IgD-negative memory B cell (primary cell): ENCODE data around the gene IL33. TPM values are rescaled to one million over a fixed set of nuclear protein-coding genes. Genes with fewer than 3 reads are reported as not detected.

ENCODE experiments used
- H3K27ac Mint-ChIP-seq, 3 donors: one replicate each; pipeline ENCODE4 v1.8.0; 2020 to 2022; ENCODE audit warnings: mild to moderate bottlenecking in 3 of 3, mixed read lengths in 3 of 3, moderate library complexity in 1 of 3
- H3K27me3 Mint-ChIP-seq: one replicate; pipeline ENCODE4 v1.8.0; 2021; ENCODE audit warnings: mixed read lengths
- H3K36me3 Mint-ChIP-seq: one replicate; pipeline ENCODE4 v1.8.0; 2020; ENCODE audit warnings: mild to moderate bottlenecking, mixed read lengths
- H3K4me1 Mint-ChIP-seq, 3 donors: one replicate each; pipeline ENCODE4 v1.8.0; 2020 to 2022; ENCODE audit warnings: mixed read lengths in 3 of 3, mild to moderate bottlenecking in 1 of 3
- H3K4me3 Mint-ChIP-seq, 4 donors: one replicate each; pipeline ENCODE4 v1.8.0; 2020 to 2022; ENCODE audit warnings: mild to moderate bottlenecking in 4 of 4, mixed read lengths in 4 of 4, moderate library complexity in 3 of 4
- H3K9me3 Mint-ChIP-seq, 3 donors: one replicate each; pipeline ENCODE4 v1.8.0; 2020 to 2021; ENCODE audit warnings: mixed read lengths in 3 of 3, mild to moderate bottlenecking in 1 of 3
- polyA plus RNA-seq: library from polyadenylated mRNA; unstranded; fragments of 300-500 nt; fragmentation: Illumina TruSeq; gene quantifications from one replicate; pipeline ENCODE4 v1.2.3, GENCODE V29; 2021

IL33 gene
- polyA plus RNA-seq, 1 donor from 2014 or later, result not detected

DNA sequence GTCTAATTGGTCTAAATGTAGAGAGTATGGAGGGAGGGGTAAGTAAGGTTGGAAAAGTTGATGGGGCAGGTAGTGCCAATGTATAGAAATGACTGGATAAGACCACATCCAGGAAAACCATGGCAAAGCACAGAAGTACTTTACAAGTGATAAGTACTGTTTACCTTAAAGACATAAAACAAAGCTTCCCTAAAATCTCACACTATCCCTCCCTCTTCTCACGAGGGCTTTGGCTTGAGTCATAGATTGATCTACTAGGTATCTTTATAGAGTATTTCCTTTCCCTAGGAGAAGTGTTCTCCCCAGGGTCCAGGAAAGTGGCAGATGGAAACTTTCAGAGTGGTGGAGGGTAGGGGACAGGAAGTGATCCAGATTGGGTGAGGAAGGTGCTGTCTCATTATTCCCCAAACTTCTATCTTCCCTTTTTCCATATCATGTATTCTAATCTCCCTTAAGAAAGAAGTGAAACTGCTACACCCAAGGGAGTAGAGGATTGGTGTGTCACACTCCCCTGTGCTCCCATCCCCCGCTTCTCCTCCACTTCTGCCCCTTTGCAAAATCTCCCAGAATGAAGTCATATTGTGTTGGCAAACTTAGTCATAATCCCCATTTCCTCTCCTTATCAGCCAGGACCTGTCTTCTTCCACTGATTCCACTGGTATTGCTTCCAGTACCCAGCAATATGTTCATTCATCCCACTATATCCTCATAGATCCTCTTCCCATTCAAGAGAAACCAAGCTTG, 14.6 kb downstream of the IL33 start:
- peaks cover 0 to 2% (median 0%) of the 10 kb centered on the region in 3 donors for H3K9me3 Mint-ChIP-seq
- peaks cover 3% of the 10 kb centered on the region for H3K27me3 Mint-ChIP-seq
- H3K4me3 Mint-ChIP-seq, result no peak overlapping the region
- H3K36me3 Mint-ChIP-seq, result no peaks in the 10 kb centered on the region
- H3K4me1 Mint-ChIP-seq, result no peaks in the 10 kb centered on the region
- no peak overlapping the region for H3K27ac Mint-ChIP-seq

DNA sequence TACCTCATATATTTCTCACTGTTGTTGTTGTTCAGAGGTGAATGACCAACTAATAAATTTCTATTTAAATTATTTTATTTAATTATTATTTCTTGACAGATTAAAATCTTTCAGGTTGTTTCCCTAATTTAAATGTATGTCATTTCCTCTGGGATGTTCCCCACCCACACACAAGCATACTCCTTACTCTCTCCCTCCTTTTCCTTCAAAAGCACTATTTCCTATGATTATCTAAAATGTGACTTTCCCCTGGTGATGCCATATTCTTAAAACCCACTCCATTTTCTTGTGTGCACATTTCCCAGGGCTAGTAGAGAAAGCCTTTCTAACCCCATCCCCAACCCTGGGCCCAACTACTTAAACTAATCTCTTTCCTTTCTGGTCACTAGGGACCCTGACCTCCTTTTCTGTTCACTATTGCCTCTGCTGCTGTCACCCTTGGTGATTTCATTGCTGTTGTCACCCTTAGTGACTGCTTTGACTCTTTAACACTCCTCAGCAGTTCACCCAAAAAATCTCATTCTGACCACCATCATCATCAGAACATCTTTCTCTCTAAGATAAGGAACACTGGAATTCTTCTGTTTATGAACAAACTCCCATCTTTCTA, 16.8 kb downstream of the IL33 start:
- Mint-ChIP-seq H3K27me3 (peaks cover 2% of the 10 kb centered on the region), H3K36me3 (no peaks in the 10 kb centered on the region), H3K9me3 (no peaks in the 10 kb centered on the region), H3K4me1 (no peaks in the 10 kb centered on the region), H3K4me3 (no peak overlapping the region), H3K27ac (no peak overlapping the region)

GRCh38 chr9:6234014-6234413, 18.4 kb downstream of the IL33 start:
- Mint-ChIP-seq H3K36me3 (no peaks in the 10 kb centered on the region), H3K27me3 (peaks cover 2% of the 10 kb centered on the region), H3K4me3 (no peak overlapping the region), H3K9me3 (peaks cover 0 to under 1% (median 0%) of the 10 kb centered on the region in 3 donors), H3K27ac (no peak overlapping the region), H3K4me1 (no peaks in the 10 kb centered on the region)

DNA sequence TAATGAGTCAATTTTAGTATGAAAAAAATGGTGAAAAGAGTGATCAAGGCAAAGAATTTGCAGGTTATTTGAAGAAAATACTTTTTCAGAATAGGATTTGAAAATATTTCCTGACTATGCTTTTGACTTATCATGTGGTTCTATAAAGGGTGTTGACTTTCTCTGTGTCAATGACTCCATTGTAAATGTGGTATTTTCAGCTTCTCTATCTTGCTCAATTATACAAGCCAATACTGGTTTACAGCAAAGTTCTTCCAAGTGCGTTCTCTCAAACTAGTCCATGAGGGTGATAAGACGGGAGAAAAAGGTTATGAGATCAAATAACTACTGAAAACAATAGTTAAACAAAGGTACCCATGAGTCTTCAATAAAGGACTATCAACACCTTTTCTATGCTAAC, 21.7 kb downstream of the IL33 start:
- Mint-ChIP-seq H3K4me1 (no peaks in the 10 kb centered on the region), H3K36me3 (no peaks in the 10 kb centered on the region), H3K9me3 (peaks cover 0 to 8% (median 4%) of the 10 kb centered on the region in 3 donors)

GRCh38 chr9:6239048-6239461, 23.4 kb downstream of the IL33 start:
- H3K27me3 Mint-ChIP-seq, result peaks cover 6% of the 10 kb centered on the region
- no peak overlapping the region for H3K27ac Mint-ChIP-seq
- no peaks in the 10 kb centered on the region for H3K36me3 Mint-ChIP-seq
- H3K4me1 Mint-ChIP-seq, result no peaks in the 10 kb centered on the region
- H3K9me3 Mint-ChIP-seq, result peaks cover 2 to 8% (median 4%) of the 10 kb centered on the region in 3 donors
- no peak overlapping the region for H3K4me3 Mint-ChIP-seq

More for the DNA sequence above, 21.7 kb downstream of the IL33 start:
- Mint-ChIP-seq H3K27me3 (peaks cover 6% of the 10 kb centered on the region), H3K4me3 (no peak overlapping the region), H3K27ac (no peak overlapping the region)

- no peak overlapping the region for H3K4me3 Mint-ChIP-seq
- H3K27me3 Mint-ChIP-seq, result peaks cover 6% of the 10 kb centered on the region
- no peaks in the 10 kb centered on the region for H3K4me1 Mint-ChIP-seq
- peaks cover 2 to 8% (median 4%) of the 10 kb centered on the region in 3 donors for H3K9me3 Mint-ChIP-seq
- no peaks in the 10 kb centered on the region for H3K36me3 Mint-ChIP-seq
- H3K27ac Mint-ChIP-seq, result no peak overlapping the region
These were observed 24.1 kb downstream of the IL33 start for GRCh38 chr9:6239694-6240093.

GRCh38 chr9:6243746-6244145, 28.1 kb downstream of the IL33 start:
- peaks cover 2 to 8% (median 4%) of the 10 kb centered on the region in 3 donors for H3K9me3 Mint-ChIP-seq
- H3K27me3 Mint-ChIP-seq, result peaks cover 9% of the 10 kb centered on the region
- H3K4me3 Mint-ChIP-seq, result no peak overlapping the region
- no peaks in the 10 kb centered on the region for H3K36me3 Mint-ChIP-seq
- no peak overlapping the region for H3K27ac Mint-ChIP-seq
- no peaks in the 10 kb centered on the region for H3K4me1 Mint-ChIP-seq

GRCh38 chr9:6247266-6247665, 31.7 kb downstream of the IL33 start:
- no peak overlapping the region for H3K27ac Mint-ChIP-seq
- H3K4me3 Mint-ChIP-seq, result no peak overlapping the region
- H3K4me1 Mint-ChIP-seq, result no peaks in the 10 kb centered on the region
- peaks cover 0 to 2% (median 0%) of the 10 kb centered on the region in 3 donors for H3K9me3 Mint-ChIP-seq
- H3K36me3 Mint-ChIP-seq, result no peaks in the 10 kb centered on the region
- H3K27me3 Mint-ChIP-seq, result peaks cover 5% of the 10 kb centered on the region

GRCh38 chr9:6268826-6269397, 53.3 kb downstream of the IL33 start:
- Mint-ChIP-seq H3K36me3 (no peaks in the 10 kb centered on the region), H3K27me3 (peaks cover 17% of the 10 kb centered on the region), H3K4me3 (no peak overlapping the region), H3K4me1 (no peaks in the 10 kb centered on the region), H3K27ac (no peak overlapping the region), H3K9me3 (peaks cover 5 to 9% (median 6%) of the 10 kb centered on the region in 3 donors)

DNA sequence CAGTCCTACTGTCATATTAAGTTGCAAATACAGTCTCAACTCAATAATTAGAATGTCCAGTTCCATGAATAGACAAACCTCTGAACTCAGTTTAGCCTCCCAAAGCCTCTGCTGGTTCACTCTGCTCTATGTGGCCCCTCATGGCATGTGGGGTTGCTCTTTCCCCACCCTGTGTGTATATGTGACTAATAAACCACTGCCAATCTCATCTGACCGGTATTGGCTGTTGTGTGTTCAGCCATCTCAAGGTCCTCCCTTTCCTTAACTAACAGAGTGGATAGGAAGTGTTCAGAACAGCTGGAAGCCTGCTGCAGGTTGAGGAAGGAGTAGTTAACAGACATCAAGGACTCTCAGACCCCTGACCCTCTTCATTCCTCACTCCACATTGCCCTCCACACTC, 55.3 kb downstream of the IL33 start:
- H3K9me3 Mint-ChIP-seq, result peaks cover 0 to 2% (median 0%) of the 10 kb centered on the region in 3 donors
- H3K27me3 Mint-ChIP-seq, result peaks cover 16% of the 10 kb centered on the region
- no peak overlapping the region for H3K4me3 Mint-ChIP-seq
- H3K4me1 Mint-ChIP-seq, result no peaks in the 10 kb centered on the region
- H3K36me3 Mint-ChIP-seq, result no peaks in the 10 kb centered on the region
- no peak overlapping the region for H3K27ac Mint-ChIP-seq

DNA sequence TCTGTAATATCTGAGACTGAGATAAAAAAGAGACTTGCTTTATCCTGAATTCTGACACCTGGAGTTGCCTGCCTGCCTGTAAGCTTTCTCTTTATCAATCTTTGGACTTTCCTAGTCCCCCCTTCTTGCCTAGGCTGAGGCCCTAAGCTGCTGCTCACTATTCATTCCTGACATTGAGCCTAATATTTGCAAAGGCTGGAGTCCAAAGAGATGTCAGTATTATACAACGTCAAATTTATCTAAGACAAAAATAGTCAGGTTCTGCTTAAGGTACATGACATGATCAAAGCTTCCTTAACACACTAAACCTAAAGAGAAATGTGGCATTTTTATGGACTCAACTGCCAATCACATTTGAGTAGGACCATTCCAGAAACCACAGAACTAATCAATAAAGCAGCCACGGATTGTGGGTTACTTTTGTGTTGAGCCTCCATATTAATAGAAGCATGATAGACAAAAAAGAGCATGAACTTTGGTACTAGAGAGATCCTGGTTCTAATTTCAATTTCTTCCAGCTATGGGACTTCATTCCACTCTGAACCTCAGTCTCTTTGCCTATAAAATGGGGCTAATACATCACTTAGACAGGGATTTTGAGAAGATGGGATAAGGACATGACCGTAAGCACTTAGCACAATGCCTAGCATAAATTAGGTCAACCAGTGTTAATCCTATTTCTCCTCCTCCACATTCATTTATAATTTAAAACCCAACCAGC, 56.1 kb downstream of the IL33 start:
- Mint-ChIP-seq H3K27ac (no peak overlapping the region), H3K36me3 (no peaks in the 10 kb centered on the region), H3K4me1 (no peaks in the 10 kb centered on the region), H3K4me3 (no peak overlapping the region), H3K27me3 (peaks cover 13% of the 10 kb centered on the region), H3K9me3 (no peaks in the 10 kb centered on the region)

- H3K27ac Mint-ChIP-seq, result no peak overlapping the region
- no peaks in the 10 kb centered on the region for H3K4me1 Mint-ChIP-seq
- no peak overlapping the region for H3K4me3 Mint-ChIP-seq
These were observed 56.6 kb downstream of the IL33 start for GRCh38 chr9:6272229-6272598.

GRCh38 chr9:6277417-6277816, 61.8 kb downstream of the IL33 start:
- H3K27me3 Mint-ChIP-seq, result peaks cover 4% of the 10 kb centered on the region

More at GRCh38 chr9:6272229-6272598, 56.6 kb downstream of the IL33 start:
- Mint-ChIP-seq H3K9me3 (no peaks in the 10 kb centered on the region), H3K36me3 (no peaks in the 10 kb centered on the region), H3K27me3 (peaks cover 11% of the 10 kb centered on the region)

DNA sequence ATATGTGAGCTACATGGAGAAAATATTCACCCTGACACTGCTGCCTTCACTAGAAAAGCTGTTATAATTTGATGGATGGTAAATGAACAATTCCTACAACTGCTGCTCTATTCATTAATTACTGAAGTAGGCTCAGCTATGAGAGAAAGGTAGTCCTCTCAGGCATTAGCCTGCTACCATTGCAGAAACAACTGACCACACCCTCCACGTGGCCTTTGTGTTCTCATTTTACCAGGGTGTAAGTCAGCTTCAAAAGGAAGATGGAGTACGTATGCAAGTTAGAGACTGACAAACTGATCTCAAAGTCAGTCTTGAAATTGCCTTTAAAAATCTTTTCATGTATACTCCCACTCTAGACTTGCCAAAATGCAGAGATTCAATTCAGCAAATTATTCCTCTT, 86.3 kb downstream of the IL33 start:
- no peak overlapping the region for H3K4me3 Mint-ChIP-seq
- no peaks in the 10 kb centered on the region for H3K4me1 Mint-ChIP-seq
- H3K27ac Mint-ChIP-seq, result no peak overlapping the region
- peaks cover 1% of the 10 kb centered on the region for H3K36me3 Mint-ChIP-seq
- H3K9me3 Mint-ChIP-seq, result no peaks in the 10 kb centered on the region
- H3K27me3 Mint-ChIP-seq, result peaks cover 3% of the 10 kb centered on the region

More at GRCh38 chr9:6277417-6277816, 61.8 kb downstream of the IL33 start:
- Mint-ChIP-seq H3K27ac (no peak overlapping the region), H3K36me3 (peaks cover 1% of the 10 kb centered on the region), H3K9me3 (no peaks in the 10 kb centered on the region), H3K4me3 (no peak overlapping the region), H3K4me1 (no peaks in the 10 kb centered on the region)

DNA sequence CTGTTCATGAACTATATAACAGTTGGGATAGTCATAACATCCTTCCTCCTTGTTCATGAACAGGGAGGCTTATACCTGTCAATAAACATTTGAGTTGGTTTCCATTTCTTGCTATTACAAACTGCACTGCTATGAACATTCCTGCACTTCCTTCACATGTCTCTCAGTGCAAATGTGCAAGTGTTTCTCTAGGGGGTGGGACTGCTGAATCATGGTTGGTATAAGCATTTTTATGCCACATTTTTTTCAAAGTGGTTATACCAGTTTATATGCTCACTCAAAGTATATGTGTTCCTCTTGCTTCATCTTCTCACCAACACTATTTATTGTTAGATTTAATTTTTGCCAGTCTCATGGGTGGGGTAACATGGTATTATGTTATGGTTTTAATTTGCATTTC, 86.8 kb downstream of the IL33 start:
- H3K27me3 Mint-ChIP-seq, result peaks cover 3% of the 10 kb centered on the region
- H3K4me3 Mint-ChIP-seq, result no peak overlapping the region
- no peaks in the 10 kb centered on the region for H3K4me1 Mint-ChIP-seq
- no peaks in the 10 kb centered on the region for H3K9me3 Mint-ChIP-seq
- H3K36me3 Mint-ChIP-seq, result peaks cover 1% of the 10 kb centered on the region
- H3K27ac Mint-ChIP-seq, result no peak overlapping the region
